Stimulated activated CD8-positive, alpha-beta memory T cell treated with anti-CD3 and anti-CD28 coated beads, Interleukin-4, amount 100 ng/mL, for 1 hour (primary cell): ENCODE measurements around the gene MYBPC1.
"Not testable (repeated sequence)": the region's sequence is repeated elsewhere in the genome, so short reads cannot be mapped to it uniquely, and the experiment has no call there.

Source experiments
- DNase-seq, 2 donors: peaks; one replicate each; pipeline ENCODE4 v3.0.0-alpha.2; 2020; ENCODE audit warnings: low read depth in 2 of 2, low spot score in 1 of 2

The MYBPC1 gene

GRCh38 chr12:101729842-101730241 is 135.1 kb downstream of the MYBPC1 start:
- DNase-seq: no peak

GRCh38 chr12:101732318-101732717 is 137.5 kb downstream of the MYBPC1 start:
- no peak for DNase-seq

GRCh38 chr12:101733166-101733565 is 138.4 kb downstream of the MYBPC1 start:
- no peak for DNase-seq

- not testable (repeated sequence) for DNase-seq
Observed at GRCh38 chr12:101734482-101734881, 139.7 kb downstream of the MYBPC1 start.
